Measurements from ENCODE around the gene SLC8A3. TPM values are rescaled to one million over a fixed set of nuclear protein-coding genes. Genes with fewer than 3 reads are reported as not detected.

Gene SLC8A3
- total and polyA plus RNA-seq, 2 experiments from 2014 or later, result 0.42 to 2.6 TPM

GRCh38 chr14:70043001-70043400, 145.8 kb downstream of the SLC8A3 start:
- WGBS (ENCODE audit: low lambda C conversion rate, missing lambda C conversion rate), result 93% methylated on average over 2 of the region's 2 CpGs
- no peaks in the 10 kb centered on the region for H3K36me3 ChIP-seq (replicated peaks; ENCODE audit: insufficient read depth, low read depth)
- H3K4me3 ChIP-seq, result no peak overlapping the region
- no peaks in the 10 kb centered on the region for H3K9me2 ChIP-seq (replicated peaks; ENCODE audit: insufficient read depth)
- H3K27me3 ChIP-seq, result peaks cover 7% of the 10 kb centered on the region
- DNase-seq (ENCODE audit: low spot score), result no peak
- no peak overlapping the region for H3K27ac ChIP-seq
- no peak overlapping the region for H2AFZ ChIP-seq
- H3K4me2 ChIP-seq, result no peak overlapping the region
- no peaks in the 10 kb centered on the region for H3K79me2 ChIP-seq
- H4K20me1 ChIP-seq (ENCODE audit: insufficient read depth, poor library complexity, severe bottlenecking), result no peaks in the 10 kb centered on the region
- H3K4me1 ChIP-seq (ENCODE audit: insufficient read depth), result peaks cover 8% of the 10 kb centered on the region
- no peak for TF ChIP-seq EZH2phosphoT487 (IDR thresholded peaks at IDR 0.05; ENCODE audit: low read depth, severe bottlenecking, unreplicated experiment)
- no peak for TF ChIP-seq CTCF (IDR thresholded peaks at IDR 0.05; ENCODE audit: poor library complexity)
- no peak for TF ChIP-seq EZH2 (IDR thresholded peaks at IDR 0.05; ENCODE audit: borderline replicate concordance)
- H3K9me3 ChIP-seq (ENCODE audit: low read depth), result no peaks in the 10 kb centered on the region

GRCh38 chr14:70036665-70037064, 152.1 kb downstream of the SLC8A3 start:
- Histone ChIP-seq H2AFZ (no peak overlapping the region), H3K36me3 (replicated peaks; ENCODE audit: insufficient read depth, low read depth) (no peaks in the 10 kb centered on the region), H3K79me2 (no peaks in the 10 kb centered on the region), H3K9me3 (ENCODE audit: low read depth) (no peaks in the 10 kb centered on the region), H3K27me3 (peaks cover 7% of the 10 kb centered on the region), H4K20me1 (ENCODE audit: insufficient read depth, poor library complexity, severe bottlenecking) (no peaks in the 10 kb centered on the region), H3K9me2 (replicated peaks; ENCODE audit: insufficient read depth) (no peaks in the 10 kb centered on the region), H3K27ac (no peak overlapping the region), H3K4me1 (ENCODE audit: insufficient read depth) (no peaks in the 10 kb centered on the region), H3K4me2 (no peak overlapping the region), H3K4me3 (no peak overlapping the region)
- no peak for TF ChIP-seq EZH2 (IDR thresholded peaks at IDR 0.05; ENCODE audit: borderline replicate concordance)
- TF ChIP-seq CTCF (IDR thresholded peaks at IDR 0.05; ENCODE audit: poor library complexity), result peak; percentile 5
- DNase-seq (ENCODE audit: low spot score), result no peak
- WGBS (ENCODE audit: low lambda C conversion rate, missing lambda C conversion rate), result 72% methylated on average over 1 of the region's 1 CpG

GRCh38 chr14:70034257-70034656, 154.5 kb downstream of the SLC8A3 start:
- Histone ChIP-seq H3K9me3 (ENCODE audit: low read depth) (no peaks in the 10 kb centered on the region), H3K4me3 (no peak overlapping the region), H2AFZ (no peak overlapping the region), H3K79me2 (no peaks in the 10 kb centered on the region), H3K36me3 (replicated peaks; ENCODE audit: insufficient read depth, low read depth) (no peaks in the 10 kb centered on the region), H3K27ac (no peak overlapping the region), H3K4me2 (no peak overlapping the region), H3K9me2 (replicated peaks; ENCODE audit: insufficient read depth) (no peaks in the 10 kb centered on the region), H3K27me3 (peaks cover 7% of the 10 kb centered on the region), H3K4me1 (ENCODE audit: insufficient read depth) (no peaks in the 10 kb centered on the region), H4K20me1 (ENCODE audit: insufficient read depth, poor library complexity, severe bottlenecking) (no peaks in the 10 kb centered on the region)
- WGBS (ENCODE audit: low lambda C conversion rate, missing lambda C conversion rate), result 75% methylated on average over 3 of the region's 3 CpGs
- TF ChIP-seq CTCF (IDR thresholded peaks at IDR 0.05; ENCODE audit: poor library complexity) (no peak), EZH2phosphoT487 (IDR thresholded peaks at IDR 0.05; ENCODE audit: low read depth, severe bottlenecking, unreplicated experiment) (no peak), EZH2 (IDR thresholded peaks at IDR 0.05; ENCODE audit: borderline replicate concordance) (no peak)
- DNase-seq (ENCODE audit: low spot score), result no peak

- 94% methylated on average over 2 of the region's 2 CpGs for WGBS (ENCODE audit: low lambda C conversion rate, missing lambda C conversion rate)
- Histone ChIP-seq H3K27me3 (peaks cover under 1% of the 10 kb centered on the region), H3K4me2 (no peak overlapping the region), H3K36me3 (replicated peaks; ENCODE audit: insufficient read depth, low read depth) (no peaks in the 10 kb centered on the region), H3K9me2 (replicated peaks; ENCODE audit: insufficient read depth) (no peaks in the 10 kb centered on the region), H3K27ac (no peak overlapping the region), H2AFZ (no peak overlapping the region), H3K79me2 (no peaks in the 10 kb centered on the region), H3K4me1 (ENCODE audit: insufficient read depth) (no peaks in the 10 kb centered on the region), H4K20me1 (ENCODE audit: insufficient read depth, poor library complexity, severe bottlenecking) (no peaks in the 10 kb centered on the region), H3K9me3 (ENCODE audit: low read depth) (no peaks in the 10 kb centered on the region), H3K4me3 (no peak overlapping the region)
- no peak for DNase-seq (ENCODE audit: low spot score)
- TF ChIP-seq EZH2 (IDR thresholded peaks at IDR 0.05; ENCODE audit: borderline replicate concordance) (no peak), CTCF (IDR thresholded peaks at IDR 0.05; ENCODE audit: poor library complexity) (no peak), EZH2phosphoT487 (IDR thresholded peaks at IDR 0.05; ENCODE audit: low read depth, severe bottlenecking, unreplicated experiment) (no peak)
Observed at GRCh38 chr14:70033561-70033960, 155.2 kb downstream of the SLC8A3 start.

All from hepatocyte (in vitro differentiated cells).